ENCODE results near the gene PKP1.

PKP1 gene

GRCh38 chr1:201331166-201331565 lies 47.9 kb downstream of the PKP1 start:
- DNase-seq, result no peak

- no peak for DNase-seq
These were observed 48.7 kb downstream of the PKP1 start for GRCh38 chr1:201332021-201332420.

- no peak for DNase-seq
These were observed 49.5 kb downstream of the PKP1 start for GRCh38 chr1:201332616-201333335.

GRCh38 chr1:201334325-201335173 lies 51.2 kb downstream of the PKP1 start:
- DNase-seq, result no peak

- DNase-seq, result no peak
These were observed 52.0 kb downstream of the PKP1 start for GRCh38 chr1:201335174-201335870.

- no peak for DNase-seq
These were observed 52.6 kb downstream of the PKP1 start for GRCh38 chr1:201335901-201336300.

GRCh38 chr1:201336711-201337450 lies 53.6 kb downstream of the PKP1 start:
- DNase-seq, result no peak

GRCh38 chr1:201341377-201341776 lies 58.1 kb downstream of the PKP1 start:
- DNase-seq, result no peak

GRCh38 chr1:201344206-201345080 lies 61.1 kb downstream of the PKP1 start:
- DNase-seq, result no peak

- DNase-seq, result no peak
These were observed 61.7 kb downstream of the PKP1 start for GRCh38 chr1:201345081-201345355.

- no peak for DNase-seq
These were observed 63.1 kb downstream of the PKP1 start for GRCh38 chr1:201346337-201346939.

GRCh38 chr1:201346987-201347386 lies 63.7 kb downstream of the PKP1 start:
- DNase-seq, result no peak

- DNase-seq, result no peak
These were observed 64.3 kb downstream of the PKP1 start for GRCh38 chr1:201347498-201348210.

- DNase-seq, result no peak
These were observed 64.9 kb downstream of the PKP1 start for GRCh38 chr1:201348211-201348566.

GRCh38 chr1:201349092-201349491 lies 65.8 kb downstream of the PKP1 start:
- no peak for DNase-seq

- DNase-seq, result no peak
These were observed 67.0 kb downstream of the PKP1 start for GRCh38 chr1:201350361-201350725.

GRCh38 chr1:201350884-201351283 lies 67.6 kb downstream of the PKP1 start:
- no peak for DNase-seq

GRCh38 chr1:201351617-201352016 lies 68.3 kb downstream of the PKP1 start:
- DNase-seq, result no peak

GRCh38 chr1:201353186-201353940 lies 70.1 kb downstream of the PKP1 start:
- no peak for DNase-seq

GRCh38 chr1:201354151-201354900 lies 71.0 kb downstream of the PKP1 start:
- no peak for DNase-seq
